Measurements from ENCODE around the gene TRAF3.

- no peak for TF ChIP-seq CTCF (IDR thresholded peaks at IDR 0.05)
- TF ChIP-seq ZBTB43 (CRISPR knock-in tag; IDR thresholded peaks at IDR 0.05): no peak
- no peak for TF ChIP-seq ARID4B (CRISPR knock-in tag; IDR thresholded peaks at IDR 0.05; ENCODE audit: borderline replicate concordance)
- no peak for TF ChIP-seq ZNF121 (CRISPR knock-in tag; IDR thresholded peaks at IDR 0.05)
- TF ChIP-seq PREB (CRISPR knock-in tag; IDR thresholded peaks at IDR 0.05; ENCODE audit: borderline replicate concordance): no peak
- TF ChIP-seq ZNF138 (CRISPR knock-in tag; conservative IDR thresholded peaks at IDR 0.05): no peak
- no peak for TF ChIP-seq ATF1 (CRISPR knock-in tag; IDR thresholded peaks at IDR 0.05)
- no peak for TF ChIP-seq E2F1 (CRISPR knock-in tag; IDR thresholded peaks at IDR 0.05)
- TF ChIP-seq FOXP4 (CRISPR knock-in tag; IDR thresholded peaks at IDR 0.05): no peak
- TF ChIP-seq E2F4 (CRISPR knock-in tag; IDR thresholded peaks at IDR 0.05; ENCODE audit: borderline replicate concordance, low read depth): no peak
Measured at GRCh38 chr14:102769049-102769327, 8.3 kb upstream of the TRAF3 start.

Data from WTC11 (cell line).